Measurements from ENCODE around the gene DERA. TPM values are rescaled to one million over a fixed set of nuclear protein-coding genes. Genes with fewer than 3 reads are reported as not detected.
"Not testable (repeated sequence)": the region's sequence is repeated elsewhere in the genome, so short reads cannot be mapped to it uniquely, and the experiment has no call there.

Gene DERA
- polyA plus RNA-seq, 3 donors: 16.2 to 84.2 (median 83.6) TPM

DNA sequence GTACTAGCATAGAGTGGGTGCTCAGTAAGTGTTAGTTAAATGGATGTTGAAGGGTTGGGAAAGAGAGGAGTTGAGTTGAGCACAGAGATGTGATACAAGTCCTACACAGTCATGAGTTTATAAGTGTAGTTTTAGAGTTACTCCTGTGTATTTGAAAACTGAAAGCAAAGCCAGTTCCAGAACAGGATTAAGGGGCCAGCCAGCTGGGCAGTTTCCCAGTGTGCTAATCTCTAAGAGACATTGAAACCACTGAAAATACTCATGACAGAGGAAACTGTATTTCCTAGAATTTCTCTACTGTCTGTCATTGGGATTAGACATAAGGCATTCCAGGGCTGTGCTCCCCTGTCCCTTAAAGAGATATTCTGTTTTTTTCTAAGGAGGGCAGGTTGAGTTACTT, 101.0 kb downstream of the DERA start:
- no peaks in the 10 kb centered on the region for H3K4me1 Mint-ChIP-seq
- no peak overlapping the region for H2AFZ ChIP-seq (ENCODE audit: insufficient read depth, low read depth, low read length, poor library complexity, severe bottlenecking)
- no peak overlapping the region for H3K4me2 ChIP-seq (replicated peaks; ENCODE audit: extremely low read depth, low read length, poor library complexity, severe bottlenecking)

GRCh38 chr12:16013722-16014121, 102.6 kb downstream of the DERA start:
- DNase-seq; intact Hi-C loops (cut with micrococcal nuclease); H3K4me3 ChIP-seq (replicated peaks in 1 of 3; ENCODE audit: low read depth in 2 of 3, low read length in 3 of 3); H3K79me2 ChIP-seq (ENCODE audit: insufficient read depth, low read length); H3K4me2 ChIP-seq (replicated peaks; ENCODE audit: extremely low read depth, low read length, poor library complexity, severe bottlenecking); H2AFZ ChIP-seq (ENCODE audit: insufficient read depth, low read depth, low read length, poor library complexity, severe bottlenecking); H3K27me3 ChIP-seq (ENCODE audit: control insufficient read depth in 2 of 2, insufficient read depth in 2 of 2, low read length in 2 of 2); H3K4me1 ChIP-seq (ENCODE audit: control insufficient read depth in 1 of 2, insufficient read depth in 2 of 2, low read length in 2 of 2); H4K20me1 ChIP-seq (ENCODE audit: insufficient read depth, low read length); H3K27me3 Mint-ChIP-seq (ENCODE audit: low read depth in 3 of 3); H3K4me3 Mint-ChIP-seq; H3K9ac ChIP-seq (ENCODE audit: insufficient read depth, low read length, poor library complexity, severe bottlenecking); H3K27ac Mint-ChIP-seq; H3K4me1 Mint-ChIP-seq; H3K27ac ChIP-seq (ENCODE audit: low read depth in 1 of 2, low read length in 2 of 2): not testable (repeated sequence)
- Histone ChIP-seq H3K36me3 (replicated peaks in 1 of 2; ENCODE audit: control insufficient read depth in 1 of 2, insufficient read depth in 2 of 2, low read length in 2 of 2) (peaks cover 9 to 40% of the 10 kb centered on the region in 2 donors), H3K9me3 (replicated peaks in 1 of 2; ENCODE audit: control insufficient read depth in 1 of 2, insufficient read depth in 1 of 2, low read length in 2 of 2) (peaks cover 21 to 33% of the 10 kb centered on the region in 2 donors)
- 100% methylated on average over 1 of the region's 1 CpG for WGBS (ENCODE audit: insufficient coverage)
- Mint-ChIP-seq H3K36me3 (peaks cover 46 to 50% of the 10 kb centered on the region in 2 donors), H3K9me3 (peaks cover 22 to 31% (median 26%) of the 10 kb centered on the region in 7 donors)

More for the DNA sequence above, 101.0 kb downstream of the DERA start:
- Mint-ChIP-seq H3K27ac (no peak overlapping the region), H3K9me3 (peaks cover 22 to 31% (median 25%) of the 10 kb centered on the region in 7 donors), H3K4me3 (no peak overlapping the region), H3K36me3 (peaks cover 41 to 54% of the 10 kb centered on the region in 2 donors), H3K27me3 (ENCODE audit: low read depth in 3 of 3) (no peaks in the 10 kb centered on the region)
- H3K4me1 ChIP-seq (ENCODE audit: control insufficient read depth in 1 of 2, insufficient read depth in 2 of 2, low read length in 2 of 2): no peaks in the 10 kb centered on the region
- intact Hi-C loops (cut with micrococcal nuclease): no loop called here
- no peaks in the 10 kb centered on the region for H4K20me1 ChIP-seq (ENCODE audit: insufficient read depth, low read length)
- H3K27ac ChIP-seq (ENCODE audit: low read depth in 1 of 2, low read length in 2 of 2): no peak overlapping the region
- TF ChIP-seq CTCF (IDR thresholded peaks at IDR 0.05): no peak
- no peak overlapping the region for H3K4me3 ChIP-seq (replicated peaks in 1 of 3; ENCODE audit: low read depth in 2 of 3, low read length in 3 of 3)
- no peak for DNase-seq
- H3K79me2 ChIP-seq (ENCODE audit: insufficient read depth, low read length): no peaks in the 10 kb centered on the region
- H3K9me3 ChIP-seq (replicated peaks in 1 of 2; ENCODE audit: control insufficient read depth in 1 of 2, insufficient read depth in 1 of 2, low read length in 2 of 2): peaks cover 21 to 33% of the 10 kb centered on the region in 2 donors
- H3K36me3 ChIP-seq (replicated peaks in 1 of 2; ENCODE audit: control insufficient read depth in 1 of 2, insufficient read depth in 2 of 2, low read length in 2 of 2): peaks cover 9 to 40% of the 10 kb centered on the region in 2 donors
- H3K27me3 ChIP-seq (ENCODE audit: control insufficient read depth in 2 of 2, insufficient read depth in 2 of 2, low read length in 2 of 2): no peaks in the 10 kb centered on the region
- no peak overlapping the region for H3K9ac ChIP-seq (ENCODE audit: insufficient read depth, low read length, poor library complexity, severe bottlenecking)

DNA sequence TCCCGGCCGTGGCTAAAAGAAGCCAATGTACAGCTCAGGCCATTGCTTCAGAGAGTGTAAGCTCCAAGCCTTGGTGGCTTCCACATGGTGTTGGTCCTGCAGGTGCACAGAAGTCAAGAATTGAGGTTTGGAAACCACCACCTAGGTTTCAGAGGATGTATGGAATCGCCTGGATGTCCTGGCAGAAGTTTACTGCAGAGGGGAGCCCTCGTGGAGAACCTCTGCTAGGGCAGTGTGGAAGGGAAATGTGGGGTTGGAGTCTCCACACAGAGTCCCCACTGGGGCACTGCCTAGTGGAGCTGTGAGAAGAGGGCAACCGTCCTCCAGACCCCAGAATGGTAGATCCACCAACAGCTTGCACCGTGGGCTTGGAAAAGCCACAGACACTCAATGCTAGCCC, 103.3 kb downstream of the DERA start:
- H3K36me3 ChIP-seq (replicated peaks in 1 of 2; ENCODE audit: control insufficient read depth in 1 of 2, insufficient read depth in 2 of 2, low read length in 2 of 2): peaks cover 12 to 45% of the 10 kb centered on the region in 2 donors
- H3K4me2 ChIP-seq (replicated peaks; ENCODE audit: extremely low read depth, low read length, poor library complexity, severe bottlenecking); H4K20me1 ChIP-seq (ENCODE audit: insufficient read depth, low read length); H3K4me3 ChIP-seq (replicated peaks in 1 of 3; ENCODE audit: low read depth in 2 of 3, low read length in 3 of 3); H3K27ac ChIP-seq (ENCODE audit: low read depth in 1 of 2, low read length in 2 of 2); H3K4me1 ChIP-seq (ENCODE audit: control insufficient read depth in 1 of 2, insufficient read depth in 2 of 2, low read length in 2 of 2); H3K27me3 ChIP-seq (ENCODE audit: control insufficient read depth in 2 of 2, insufficient read depth in 2 of 2, low read length in 2 of 2); H3K4me3 Mint-ChIP-seq; intact Hi-C loops (cut with micrococcal nuclease); DNase-seq; H3K4me1 Mint-ChIP-seq; H3K79me2 ChIP-seq (ENCODE audit: insufficient read depth, low read length); H3K9ac ChIP-seq (ENCODE audit: insufficient read depth, low read length, poor library complexity, severe bottlenecking); H3K27ac Mint-ChIP-seq; H2AFZ ChIP-seq (ENCODE audit: insufficient read depth, low read depth, low read length, poor library complexity, severe bottlenecking); H3K27me3 Mint-ChIP-seq (ENCODE audit: low read depth in 3 of 3): not testable (repeated sequence)
- peaks cover 21 to 33% of the 10 kb centered on the region in 2 donors for H3K9me3 ChIP-seq (replicated peaks in 1 of 2; ENCODE audit: control insufficient read depth in 1 of 2, insufficient read depth in 1 of 2, low read length in 2 of 2)
- peaks cover 22 to 32% (median 27%) of the 10 kb centered on the region in 7 donors for H3K9me3 Mint-ChIP-seq
- WGBS (ENCODE audit: insufficient coverage): 100% methylated on average over 6 of the region's 6 CpGs
- peaks cover 48 to 55% of the 10 kb centered on the region in 2 donors for H3K36me3 Mint-ChIP-seq

Measured in CD14-positive monocyte (primary cell).